IPS-NIHi7 (cell line): ENCODE measurements around the gene TMCC3.
"Not testable (repeated sequence)": the region's sequence is repeated elsewhere in the genome, so short reads cannot be mapped to it uniquely, and the experiment has no call there.

Experiments
- DNase-seq: peaks from one replicate; pipeline ENCODE4 v3.0.0; 2012; ENCODE audit warnings: mixed read lengths; ENCODE audit errors: extremely low spot score

TMCC3 gene

GRCh38 chr12:94636462-94637085 is 13.8 kb downstream of the TMCC3 start:
- DNase-seq, result no peak

- DNase-seq, result no peak
These were observed 15.6 kb downstream of the TMCC3 start for GRCh38 chr12:94634717-94635116.

GRCh38 chr12:94633401-94633800 is 17.0 kb downstream of the TMCC3 start:
- no peak for DNase-seq

- no peak for DNase-seq
These were observed 19.3 kb downstream of the TMCC3 start for GRCh38 chr12:94631058-94631457.

GRCh38 chr12:94628819-94629472 is 21.4 kb downstream of the TMCC3 start:
- DNase-seq, result no peak

GRCh38 chr12:94628369-94628768 is 22.0 kb downstream of the TMCC3 start:
- DNase-seq, result no peak

GRCh38 chr12:94625531-94625930 is 24.8 kb downstream of the TMCC3 start:
- no peak for DNase-seq

- no peak for DNase-seq
These were observed 27.0 kb downstream of the TMCC3 start for GRCh38 chr12:94623161-94623920.

GRCh38 chr12:94622475-94622874 is 27.9 kb downstream of the TMCC3 start:
- no peak for DNase-seq

- no peak for DNase-seq
These were observed 28.5 kb downstream of the TMCC3 start for GRCh38 chr12:94621662-94622359.

GRCh38 chr12:94620621-94621020 is 29.7 kb downstream of the TMCC3 start:
- DNase-seq, result no peak

- no peak for DNase-seq
These were observed 31.2 kb downstream of the TMCC3 start for GRCh38 chr12:94618995-94619695.

- no peak for DNase-seq
These were observed 33.3 kb downstream of the TMCC3 start for GRCh38 chr12:94617101-94617500.

GRCh38 chr12:94616203-94616729 is 34.1 kb downstream of the TMCC3 start:
- peak; percentile 42 for DNase-seq

GRCh38 chr12:94615260-94616181 is 34.8 kb downstream of the TMCC3 start:
- peak; percentile 37 for DNase-seq

- peak; percentile 51 for DNase-seq
These were observed 36.1 kb downstream of the TMCC3 start for GRCh38 chr12:94614288-94614721.

- DNase-seq, result no peak
These were observed 40.4 kb downstream of the TMCC3 start for GRCh38 chr12:94609917-94610443.

GRCh38 chr12:94606810-94607209 is 43.5 kb downstream of the TMCC3 start:
- DNase-seq, result not testable (repeated sequence)

GRCh38 chr12:94604366-94604698 is 46.0 kb downstream of the TMCC3 start:
- DNase-seq, result no peak
